ENCODE results near the gene DEFB129. TPM values are rescaled to one million over a fixed set of nuclear protein-coding genes. Genes with fewer than 3 reads are reported as not detected.

The DEFB129 gene
- total and polyA plus RNA-seq, 10 of the 15 experiments (the other 5 are each of a cell fraction or from before 2014, with no cell fraction given) = not detected

DNA sequence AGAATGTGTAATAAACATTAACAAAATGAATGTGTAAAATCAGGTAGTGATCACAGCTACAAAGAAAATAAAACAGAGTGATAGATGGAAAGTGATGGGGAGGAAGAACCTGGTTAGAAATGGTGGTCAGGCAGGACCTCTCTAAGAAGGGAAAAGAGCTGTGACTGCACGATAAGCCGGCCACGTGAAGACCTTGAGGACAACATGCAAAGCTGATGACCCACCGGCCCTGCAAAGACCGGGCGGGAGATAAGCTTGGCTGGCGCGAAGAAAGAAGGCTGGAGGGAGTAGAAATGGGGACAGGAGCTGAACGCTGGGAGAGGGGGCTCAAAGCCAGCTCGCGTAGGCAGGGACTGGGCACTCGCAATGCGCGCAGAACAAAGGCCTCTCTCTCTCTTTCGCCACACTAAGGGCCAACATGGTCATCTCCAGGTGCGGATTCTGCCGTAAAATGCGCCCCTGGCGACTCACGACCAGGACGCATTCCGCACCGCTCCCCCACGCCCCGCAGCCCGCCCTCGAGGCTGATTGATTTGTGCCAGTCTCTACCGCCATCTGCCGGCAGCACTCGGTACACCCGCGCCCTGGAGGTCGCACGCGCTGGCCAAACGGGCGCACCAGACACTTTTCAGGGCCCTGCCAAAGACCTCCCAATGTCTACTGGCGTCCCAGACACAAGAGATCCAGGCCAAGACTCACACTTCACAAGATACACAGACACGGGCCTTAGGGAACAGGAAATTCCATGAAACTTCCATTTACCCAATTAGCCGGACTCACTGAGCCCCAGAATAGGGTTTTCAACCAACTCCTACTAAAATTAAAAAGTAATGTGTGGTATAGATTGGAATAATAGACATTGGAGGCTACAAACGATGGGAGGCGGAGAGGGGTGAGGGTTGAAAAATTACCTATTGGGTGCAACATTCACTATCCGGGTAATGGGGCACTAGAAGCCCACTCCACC lies 39.8 kb downstream of the DEFB129 start (continued):
- TF ChIP-seq, protein P1, sequence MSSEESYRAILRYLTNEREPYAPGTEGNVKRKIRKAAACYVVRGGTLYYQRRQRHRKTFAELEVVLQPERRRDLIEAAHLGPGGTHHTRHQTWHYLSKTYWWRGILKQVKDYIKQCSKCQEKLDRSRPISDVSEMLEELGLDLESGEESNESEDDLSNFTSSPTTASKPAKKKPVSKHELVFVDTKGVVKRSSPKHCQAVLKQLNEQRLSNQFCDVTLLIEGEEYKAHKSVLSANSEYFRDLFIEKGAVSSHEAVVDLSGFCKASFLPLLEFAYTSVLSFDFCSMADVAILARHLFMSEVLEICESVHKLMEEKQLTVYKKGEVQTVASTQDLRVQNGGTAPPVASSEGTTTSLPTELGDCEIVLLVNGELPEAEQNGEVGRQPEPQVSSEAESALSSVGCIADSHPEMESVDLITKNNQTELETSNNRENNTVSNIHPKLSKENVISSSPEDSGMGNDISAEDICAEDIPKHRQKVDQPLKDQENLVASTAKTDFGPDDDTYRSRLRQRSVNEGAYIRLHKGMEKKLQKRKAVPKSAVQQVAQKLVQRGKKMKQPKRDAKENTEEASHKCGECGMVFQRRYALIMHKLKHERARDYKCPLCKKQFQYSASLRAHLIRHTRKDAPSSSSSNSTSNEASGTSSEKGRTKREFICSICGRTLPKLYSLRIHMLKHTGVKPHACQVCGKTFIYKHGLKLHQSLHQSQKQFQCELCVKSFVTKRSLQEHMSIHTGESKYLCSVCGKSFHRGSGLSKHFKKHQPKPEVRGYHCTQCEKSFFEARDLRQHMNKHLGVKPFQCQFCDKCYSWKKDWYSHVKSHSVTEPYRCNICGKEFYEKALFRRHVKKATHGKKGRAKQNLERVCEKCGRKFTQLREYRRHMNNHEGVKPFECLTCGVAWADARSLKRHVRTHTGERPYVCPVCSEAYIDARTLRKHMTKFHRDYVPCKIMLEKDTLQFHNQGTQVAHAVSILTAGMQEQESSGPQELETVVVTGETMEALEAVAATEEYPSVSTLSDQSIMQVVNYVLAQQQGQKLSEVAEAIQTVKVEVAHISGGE (CRISPR knock-in tag; IDR thresholded peaks at IDR 0.05) = no peak
- TF ChIP-seq NFIC (IDR thresholded peaks at IDR 0.05; ENCODE audit: low read depth, low read length) (no peak), NFYA (IDR thresholded peaks at IDR 0.05; ENCODE audit: borderline replicate concordance, low read depth, low read length) (no peak), CBFB (IDR thresholded peaks at IDR 0.05; ENCODE audit: low read depth) (no peak), MYB (IDR thresholded peaks at IDR 0.05; ENCODE audit: borderline replicate concordance, low read depth, low read length) (no peak), YY1 (IDR thresholded peaks at IDR 0.05; ENCODE audit: low read depth, low read length) (peak; percentile 59; the same call in 1 of the 2 replicates), TARDBP (IDR thresholded peaks at IDR 0.05; ENCODE audit: borderline replicate concordance) (no peak), TAF1 (IDR thresholded peaks at IDR 0.05; ENCODE audit: borderline replicate concordance, low read depth, low read length) (no peak), CREM (IDR thresholded peaks at IDR 0.05; ENCODE audit: low read depth) (no peak), NFYB (IDR thresholded peaks at IDR 0.05; ENCODE audit: insufficient read depth, low read depth, low read length) (no peak), CHD1 (IDR thresholded peaks at IDR 0.05; ENCODE audit: low read depth, low read length) (no peak), POU2F2 (IDR thresholded peaks at IDR 0.05; ENCODE audit: borderline replicate concordance, low read depth, low read length) (no peak; the same call in 2 of the 3 replicates), BHLHE40 (IDR thresholded peaks at IDR 0.05; ENCODE audit: borderline replicate concordance in 1 of 2, low read depth in 2 of 2, low read length in 1 of 2) (peak; percentile 57 to 71; a peak in 3 of 4 replicates), PAX8 (IDR thresholded peaks at IDR 0.05) (no peak), ZBED1 (IDR thresholded peaks at IDR 0.05; ENCODE audit: borderline replicate concordance) (no peak), CHD2 (IDR thresholded peaks at IDR 0.05; ENCODE audit: borderline replicate concordance, low read depth, low read length) (no peak), ZNF592 (IDR thresholded peaks at IDR 0.05) (no peak), SMC3 (IDR thresholded peaks at IDR 0.05; ENCODE audit: borderline replicate concordance, low read length) (peak; percentile 83), GABPA (IDR thresholded peaks at IDR 0.05; ENCODE audit: low read depth) (no peak), STAT1 (conservative IDR thresholded peaks at IDR 0.05) (no peak), CBX5 (IDR thresholded peaks at IDR 0.05; ENCODE audit: low read depth) (no peak)

Data from GM12878 (cell line).